ENCODE data around the gene PHLDB1. TPM values are rescaled to one million over a fixed set of nuclear protein-coding genes. Genes with fewer than 3 reads are reported as not detected.

Gene PHLDB1
- total RNA-seq, 4 donors from 2014 or later = 48.7 to 117 (median 77.3) TPM

Other genes with a start within 250 kb of the PHLDB1 start
- gene UBE4A, start 248.0 kb upstream of the PHLDB1 start, total RNA-seq = 10 to 100 TPM; 37.0 to 81.8 (median 50.4) TPM
- gene ATP5MG, start 206.0 kb upstream of the PHLDB1 start, total RNA-seq = 10 to 100 TPM; 26.6 to 70.0 (median 49.7) TPM
- 100 to 1,000 TPM in 1 of 4 donors, 10 to 100 TPM in 3; 61.8 to 150 (median 80.1) TPM for gene KMT2A, start 171.1 kb upstream of the PHLDB1 start, total RNA-seq
- gene TTC36, start 80.1 kb upstream of the PHLDB1 start, total RNA-seq = 1 to 10 TPM in 1 of 4 donors, not detected in 3; 3.0 TPM
- 10 to 100 TPM; 24.9 to 32.1 (median 27.3) TPM for gene TMEM25, start 76.4 kb upstream of the PHLDB1 start, total RNA-seq
- 10 to 100 TPM; 16.3 to 25.7 (median 22.1) TPM for gene IFT46, start 41.7 kb upstream of the PHLDB1 start, total RNA-seq
- gene ARCN1, start 35.2 kb upstream of the PHLDB1 start, total RNA-seq = 10 to 100 TPM; 70.3 to 80.7 (median 77.0) TPM
- not detected for gene TREH, start 72.0 kb downstream of the PHLDB1 start, total RNA-seq
- gene DDX6, start 183.5 kb downstream of the PHLDB1 start, total RNA-seq = 100 to 1,000 TPM in 1 of 4 donors, 10 to 100 TPM in 3; 88.1 to 130 (median 91.2) TPM